Karpas-422 (cell line): Measurements from ENCODE around the gene MYOM1. TPM values are rescaled to one million over a fixed set of nuclear protein-coding genes. Genes with fewer than 3 reads are reported as not detected.

Source experiments
- DNase-seq: peaks from one replicate; pipeline ENCODE4 v3.0.0-alpha.2; 2015
- H2AFZ ChIP-seq: fragments of 200-600 bp; sonication (generic); 2 replicates; pipeline ENCODE4 v1.6.1; 2014; ENCODE audit warnings: antibody characterized with exemption, low read length, mixed read lengths
- H3K27ac ChIP-seq: fragments of 200-600 bp; sonication (generic); 2 replicates; pipeline ENCODE4 v1.5.1; 2014; ENCODE audit warnings: mild to moderate bottlenecking, low read length, moderate library complexity
- H3K27me3 ChIP-seq: fragments of 200-600 bp; sonication (generic); 2 replicates; pipeline ENCODE4 v1.6.1; 2014; ENCODE audit warnings: low read length, mixed read lengths
- H3K36me3 ChIP-seq: fragments of 200-600 bp; sonication (generic); 2 replicates; pipeline ENCODE4 v1.6.1; 2014; ENCODE audit warnings: low read length, mixed read lengths; ENCODE audit not compliant: insufficient read depth
- H3K4me1 ChIP-seq: fragments of 200-600 bp; sonication (generic); 2 replicates; pipeline ENCODE4 v1.6.1; 2014; ENCODE audit warnings: mild to moderate bottlenecking, low read length, mixed read lengths
- H3K4me2 ChIP-seq: fragments of 200-600 bp; sonication (generic); 2 replicates; pipeline ENCODE4 v1.6.1; 2014; ENCODE audit warnings: low read length, low read depth, mild to moderate bottlenecking; ENCODE audit not compliant: poor library complexity, severe bottlenecking
- H3K4me3 ChIP-seq: fragments of 200-600 bp; sonication (generic); 2 replicates; pipeline ENCODE4 v1.5.1; 2014; ENCODE audit warnings: mild to moderate bottlenecking, antibody characterized with exemption, low read length, mixed read lengths
- H3K79me2 ChIP-seq: fragments of 200-600 bp; sonication (generic); 2 replicates; pipeline ENCODE4 v1.6.1; 2014; ENCODE audit warnings: mild to moderate bottlenecking, low read length, mixed read lengths
- H3K9ac ChIP-seq: fragments of 200-600 bp; sonication (generic); 2 replicates; pipeline ENCODE4 v1.6.0; 2014; ENCODE audit warnings: low read length
- H3K9me2 ChIP-seq: fragments of 200-600 bp; sonication (generic), shearing (Covaris generic); replicated peaks from 2 replicates; pipeline ENCODE4 v1.6.0; 2014; ENCODE audit warnings: mild to moderate bottlenecking, low read length, moderate library complexity; ENCODE audit not compliant: insufficient read depth
- H3K9me3 ChIP-seq: fragments of 300-700, 200-600 bp; sonication (generic); 2 replicates; pipeline ENCODE4 v1.6.1; 2014; ENCODE audit warnings: low read length, mixed read lengths
- H4K20me1 ChIP-seq: fragments of 200-600 bp; sonication (generic); 2 replicates; pipeline ENCODE4 v1.6.1; 2014; ENCODE audit warnings: mild to moderate bottlenecking, antibody characterized with exemption, low read length, low read depth; ENCODE audit not compliant: insufficient read depth
- total RNA-seq: library from RNA; depleted of rRNA; stranded (reverse); fragments of >200 nt; shearing (Covaris generic); gene quantifications from 2 replicates; pipeline ENCODE4 v1.2.3, GENCODE V29; 2014; ENCODE audit warnings: low replicate concordance

MYOM1 gene
- total RNA-seq, 1 experiment from 2014 or later, result not detected

- no peak overlapping the region for H3K27ac ChIP-seq
Observed at GRCh38 chr18:3180325-3180724, 39.4 kb downstream of the MYOM1 start.

GRCh38 chr18:3179430-3180089, 40.2 kb downstream of the MYOM1 start:
- Histone ChIP-seq H3K36me3 (no peaks in the 10 kb centered on the region), H3K79me2 (no peaks in the 10 kb centered on the region), H3K4me2 (no peak overlapping the region), H3K4me1 (peaks cover 24% of the 10 kb centered on the region), H3K9me2 (no peaks in the 10 kb centered on the region), H3K27me3 (no peaks in the 10 kb centered on the region), H3K4me3 (no peak overlapping the region), H4K20me1 (no peaks in the 10 kb centered on the region), H2AFZ (peak overlapping the region; percentile 17; the same call in 1 of the 2 replicates), H3K9me3 (no peaks in the 10 kb centered on the region), H3K9ac (no peak overlapping the region), H3K27ac (peak overlapping the region; percentile 40)
- peak; percentile 54 for DNase-seq

More at GRCh38 chr18:3180325-3180724, 39.4 kb downstream of the MYOM1 start:
- Histone ChIP-seq H4K20me1 (no peaks in the 10 kb centered on the region), H3K9ac (no peak overlapping the region), H3K4me1 (peaks cover 24% of the 10 kb centered on the region), H3K27me3 (no peaks in the 10 kb centered on the region), H3K79me2 (no peaks in the 10 kb centered on the region), H3K9me2 (no peaks in the 10 kb centered on the region), H2AFZ (no peak overlapping the region), H3K36me3 (no peaks in the 10 kb centered on the region), H3K4me3 (no peak overlapping the region), H3K4me2 (no peak overlapping the region), H3K9me3 (no peaks in the 10 kb centered on the region)
- no peak for DNase-seq

- Histone ChIP-seq H3K9me2 (no peaks in the 10 kb centered on the region), H2AFZ (peak overlapping the region; percentile 35), H3K4me1 (peaks cover 36% of the 10 kb centered on the region), H3K79me2 (no peaks in the 10 kb centered on the region), H3K9me3 (no peaks in the 10 kb centered on the region), H3K4me2 (peak overlapping the region; percentile 60), H3K27me3 (no peaks in the 10 kb centered on the region), H3K27ac (peak overlapping the region; percentile 45; the same call in 1 of the 2 replicates), H4K20me1 (no peaks in the 10 kb centered on the region), H3K9ac (peak overlapping the region; percentile 43), H3K4me3 (peak overlapping the region; percentile 26; the same call in 1 of the 2 replicates), H3K36me3 (no peaks in the 10 kb centered on the region)
- DNase-seq, result peak; percentile 88
Observed at GRCh38 chr18:3177902-3178687, 41.7 kb downstream of the MYOM1 start.

- no peak overlapping the region for H2AFZ ChIP-seq
- no peak overlapping the region for H3K9ac ChIP-seq
- H3K9me2 ChIP-seq, result no peaks in the 10 kb centered on the region
- H3K27ac ChIP-seq, result no peak overlapping the region
- no peak overlapping the region for H3K4me2 ChIP-seq
- no peaks in the 10 kb centered on the region for H4K20me1 ChIP-seq
- H3K36me3 ChIP-seq, result no peaks in the 10 kb centered on the region
- H3K4me1 ChIP-seq, result peaks cover 36% of the 10 kb centered on the region
- no peak overlapping the region for H3K4me3 ChIP-seq
- no peaks in the 10 kb centered on the region for H3K27me3 ChIP-seq
- H3K9me3 ChIP-seq, result no peaks in the 10 kb centered on the region
- no peaks in the 10 kb centered on the region for H3K79me2 ChIP-seq
- DNase-seq, result no peak
Observed at GRCh38 chr18:3175195-3175758, 44.5 kb downstream of the MYOM1 start.

GRCh38 chr18:3172097-3172496, 47.7 kb downstream of the MYOM1 start:
- H3K4me2 ChIP-seq, result no peak overlapping the region
- no peaks in the 10 kb centered on the region for H3K9me2 ChIP-seq
- no peaks in the 10 kb centered on the region for H3K9me3 ChIP-seq
- H3K9ac ChIP-seq, result no peak overlapping the region
- H3K27ac ChIP-seq, result no peak overlapping the region
- no peak overlapping the region for H3K4me3 ChIP-seq
- H2AFZ ChIP-seq, result 0 out of 2 replicates have a peak overlapping the region, but pooled peaks have one; percentile 36
- H3K36me3 ChIP-seq, result no peaks in the 10 kb centered on the region
- H3K27me3 ChIP-seq, result no peaks in the 10 kb centered on the region
- no peak for DNase-seq
- H4K20me1 ChIP-seq, result no peaks in the 10 kb centered on the region
- no peaks in the 10 kb centered on the region for H3K79me2 ChIP-seq
- peaks cover 24% of the 10 kb centered on the region for H3K4me1 ChIP-seq

GRCh38 chr18:3171631-3172030, 48.1 kb downstream of the MYOM1 start:
- H3K9me2 ChIP-seq, result no peaks in the 10 kb centered on the region
- no peaks in the 10 kb centered on the region for H4K20me1 ChIP-seq
- DNase-seq, result no peak
- no peak overlapping the region for H3K4me3 ChIP-seq
- no peak overlapping the region for H3K27ac ChIP-seq
- H3K4me1 ChIP-seq, result peaks cover 24% of the 10 kb centered on the region
- no peaks in the 10 kb centered on the region for H3K36me3 ChIP-seq
- no peaks in the 10 kb centered on the region for H3K79me2 ChIP-seq
- H3K4me2 ChIP-seq, result no peak overlapping the region
- H2AFZ ChIP-seq, result 0 out of 2 replicates have a peak overlapping the region, but pooled peaks have one; percentile 36
- H3K9ac ChIP-seq, result no peak overlapping the region
- no peaks in the 10 kb centered on the region for H3K9me3 ChIP-seq
- H3K27me3 ChIP-seq, result no peaks in the 10 kb centered on the region

GRCh38 chr18:3170441-3171161, 49.2 kb downstream of the MYOM1 start:
- Histone ChIP-seq H3K27ac (no peak overlapping the region), H3K9ac (no peak overlapping the region), H4K20me1 (no peaks in the 10 kb centered on the region), H3K9me2 (no peaks in the 10 kb centered on the region), H3K4me2 (no peak overlapping the region), H3K36me3 (no peaks in the 10 kb centered on the region), H3K9me3 (no peaks in the 10 kb centered on the region), H2AFZ (no peak overlapping the region; the same call in 1 of the 2 replicates), H3K4me3 (no peak overlapping the region), H3K79me2 (no peaks in the 10 kb centered on the region), H3K4me1 (peaks cover 24% of the 10 kb centered on the region), H3K27me3 (no peaks in the 10 kb centered on the region)
- no peak for DNase-seq
